ENCODE measurements around the gene HTR7. TPM values are rescaled to one million over a fixed set of nuclear protein-coding genes. Genes with fewer than 3 reads are reported as not detected.

The HTR7 gene
- total and polyA plus RNA-seq, 4 donors = 1.3 to 3.1 (median 2.3) TPM

GRCh38 chr10:90804354-90804753, 53.5 kb downstream of the HTR7 start:
- no peak for ATAC-seq (ENCODE audit: low FRiP score)
- Histone ChIP-seq H3K27ac (ENCODE audit: low read depth in 1 of 2, low read length in 2 of 2) (no peak overlapping the region), H3K36me3 (ENCODE audit: control insufficient read depth in 1 of 2, insufficient read depth in 2 of 2, low read length in 1 of 2) (no peaks in the 10 kb centered on the region), H3K4me1 (ENCODE audit: control insufficient read depth in 1 of 2, insufficient read depth in 2 of 2, low read length in 2 of 2) (no peaks in the 10 kb centered on the region), H3K4me3 (ENCODE audit: low read length in 2 of 2) (no peak overlapping the region), H3K27me3 (ENCODE audit: control insufficient read depth in 1 of 2, insufficient read depth in 2 of 2, low read length in 1 of 2) (no peaks in the 10 kb centered on the region), H3K9me3 (ENCODE audit: control insufficient read depth, low read length) (peaks cover 3% of the 10 kb centered on the region)
- intact Hi-C loops (cut with DNase I) = no loop called here
- 73 to 82% methylated on average over 3 of the region's 3 CpGs for WGBS, 2 donors
- no peak for DNase-seq

- no peak for DNase-seq
- Histone ChIP-seq H3K27me3 (ENCODE audit: control insufficient read depth in 1 of 2, insufficient read depth in 2 of 2, low read length in 1 of 2) (no peaks in the 10 kb centered on the region), H3K36me3 (ENCODE audit: control insufficient read depth in 1 of 2, insufficient read depth in 2 of 2, low read length in 1 of 2) (no peaks in the 10 kb centered on the region), H3K4me3 (ENCODE audit: low read length in 2 of 2) (no peak overlapping the region), H3K27ac (ENCODE audit: low read depth in 1 of 2, low read length in 2 of 2) (no peak overlapping the region), H3K9me3 (ENCODE audit: control insufficient read depth, low read length) (peaks cover 3% of the 10 kb centered on the region), H3K4me1 (ENCODE audit: control insufficient read depth in 1 of 2, insufficient read depth in 2 of 2, low read length in 2 of 2) (no peaks in the 10 kb centered on the region)
- intact Hi-C loops (cut with DNase I) = no loop called here
- 90 to 92% methylated on average over 1 of the region's 1 CpG for WGBS, 2 donors
- no peak for ATAC-seq (ENCODE audit: low FRiP score)
Observed at GRCh38 chr10:90801608-90802007, 56.2 kb downstream of the HTR7 start.

GRCh38 chr10:90800232-90800796, 57.5 kb downstream of the HTR7 start:
- 76 to 78% methylated on average over 5 of the region's 5 CpGs for WGBS, 2 donors
- no peak for ATAC-seq (ENCODE audit: low FRiP score)
- Histone ChIP-seq H3K27me3 (ENCODE audit: control insufficient read depth in 1 of 2, insufficient read depth in 2 of 2, low read length in 1 of 2) (no peaks in the 10 kb centered on the region), H3K36me3 (ENCODE audit: control insufficient read depth in 1 of 2, insufficient read depth in 2 of 2, low read length in 1 of 2) (no peaks in the 10 kb centered on the region), H3K4me3 (ENCODE audit: low read length in 2 of 2) (no peak overlapping the region), H3K4me1 (ENCODE audit: control insufficient read depth in 1 of 2, insufficient read depth in 2 of 2, low read length in 2 of 2) (no peaks in the 10 kb centered on the region), H3K27ac (ENCODE audit: low read depth in 1 of 2, low read length in 2 of 2) (no peak overlapping the region), H3K9me3 (ENCODE audit: control insufficient read depth, low read length) (peaks cover 3% of the 10 kb centered on the region)
- intact Hi-C loops (cut with DNase I) = no loop called here
- no peak for DNase-seq

- H3K4me3 ChIP-seq (ENCODE audit: low read length in 2 of 2) = no peak overlapping the region
- H3K36me3 ChIP-seq (ENCODE audit: control insufficient read depth in 1 of 2, insufficient read depth in 2 of 2, low read length in 1 of 2) = no peaks in the 10 kb centered on the region
- DNase-seq (no peak), ATAC-seq (ENCODE audit: low FRiP score) (no peak)
- no peak overlapping the region for H3K27ac ChIP-seq (ENCODE audit: low read depth in 1 of 2, low read length in 2 of 2)
- no peaks in the 10 kb centered on the region for H3K27me3 ChIP-seq (ENCODE audit: control insufficient read depth in 1 of 2, insufficient read depth in 2 of 2, low read length in 1 of 2)
- 96 to 97% methylated on average over 3 of the region's 3 CpGs for WGBS, 2 donors
- H3K4me1 ChIP-seq (ENCODE audit: control insufficient read depth in 1 of 2, insufficient read depth in 2 of 2, low read length in 2 of 2) = no peaks in the 10 kb centered on the region
- intact Hi-C loops (cut with DNase I) = no loop called here
- peaks cover 3% of the 10 kb centered on the region for H3K9me3 ChIP-seq (ENCODE audit: control insufficient read depth, low read length)
Observed at GRCh38 chr10:90799172-90799571, 58.7 kb downstream of the HTR7 start.

GRCh38 chr10:90798482-90798881, 59.4 kb downstream of the HTR7 start:
- Histone ChIP-seq H3K4me3 (ENCODE audit: low read length in 2 of 2) (no peak overlapping the region), H3K36me3 (ENCODE audit: control insufficient read depth in 1 of 2, insufficient read depth in 2 of 2, low read length in 1 of 2) (no peaks in the 10 kb centered on the region), H3K9me3 (ENCODE audit: control insufficient read depth, low read length) (no peaks in the 10 kb centered on the region), H3K27me3 (ENCODE audit: control insufficient read depth in 1 of 2, insufficient read depth in 2 of 2, low read length in 1 of 2) (no peaks in the 10 kb centered on the region), H3K27ac (ENCODE audit: low read depth in 1 of 2, low read length in 2 of 2) (no peak overlapping the region), H3K4me1 (ENCODE audit: control insufficient read depth in 1 of 2, insufficient read depth in 2 of 2, low read length in 2 of 2) (no peaks in the 10 kb centered on the region)
- ATAC-seq (ENCODE audit: low FRiP score) (no peak), DNase-seq (no peak)
- intact Hi-C loops (cut with DNase I) = no loop called here

- DNase-seq = no peak
- Histone ChIP-seq H3K4me3 (ENCODE audit: low read length in 2 of 2) (no peak overlapping the region), H3K36me3 (ENCODE audit: control insufficient read depth in 1 of 2, insufficient read depth in 2 of 2, low read length in 1 of 2) (no peaks in the 10 kb centered on the region), H3K27ac (ENCODE audit: low read depth in 1 of 2, low read length in 2 of 2) (no peak overlapping the region), H3K4me1 (ENCODE audit: control insufficient read depth in 1 of 2, insufficient read depth in 2 of 2, low read length in 2 of 2) (no peaks in the 10 kb centered on the region), H3K27me3 (ENCODE audit: control insufficient read depth in 1 of 2, insufficient read depth in 2 of 2, low read length in 1 of 2) (no peaks in the 10 kb centered on the region), H3K9me3 (ENCODE audit: control insufficient read depth, low read length) (no peaks in the 10 kb centered on the region)
- 91% methylated on average over 2 of the region's 2 CpGs for WGBS, 2 donors
- ATAC-seq (ENCODE audit: low FRiP score) = no peak
- intact Hi-C loops (cut with DNase I) = no loop called here
Observed at GRCh38 chr10:90790422-90790821, 67.4 kb downstream of the HTR7 start.

- 61 to 65% methylated on average over 3 of the region's 3 CpGs for WGBS, 2 donors
- Histone ChIP-seq H3K27me3 (ENCODE audit: control insufficient read depth in 1 of 2, insufficient read depth in 2 of 2, low read length in 1 of 2) (no peaks in the 10 kb centered on the region), H3K36me3 (ENCODE audit: control insufficient read depth in 1 of 2, insufficient read depth in 2 of 2, low read length in 1 of 2) (no peaks in the 10 kb centered on the region), H3K9me3 (ENCODE audit: control insufficient read depth, low read length) (no peaks in the 10 kb centered on the region), H3K4me1 (ENCODE audit: control insufficient read depth in 1 of 2, insufficient read depth in 2 of 2, low read length in 2 of 2) (no peaks in the 10 kb centered on the region), H3K4me3 (ENCODE audit: low read length in 2 of 2) (no peak overlapping the region), H3K27ac (ENCODE audit: low read depth in 1 of 2, low read length in 2 of 2) (no peak overlapping the region)
- ATAC-seq (ENCODE audit: low FRiP score) (no peak), DNase-seq (no peak)
- intact Hi-C loops (cut with DNase I) = loop anchor here (5.0 to 10.0 kb wide), 2 partner anchors 504 to 997 kb away; no protein-coding TSS in a partner anchor
Observed at GRCh38 chr10:90788968-90789367, 68.9 kb downstream of the HTR7 start.

GRCh38 chr10:90788199-90788491, 69.7 kb downstream of the HTR7 start:
- H3K27ac ChIP-seq (ENCODE audit: low read depth in 1 of 2, low read length in 2 of 2) = no peak overlapping the region
- WGBS, 2 donors = 45 to 50% methylated on average over 3 of the region's 3 CpGs
- H3K9me3 ChIP-seq (ENCODE audit: control insufficient read depth, low read length) = no peaks in the 10 kb centered on the region
- intact Hi-C loops (cut with DNase I) = loop anchor here (5.0 to 10.0 kb wide), 2 partner anchors 503 to 996 kb away; no protein-coding TSS in a partner anchor
- no peaks in the 10 kb centered on the region for H3K36me3 ChIP-seq (ENCODE audit: control insufficient read depth in 1 of 2, insufficient read depth in 2 of 2, low read length in 1 of 2)
- DNase-seq (no peak), ATAC-seq (ENCODE audit: low FRiP score) (no peak)
- H3K4me3 ChIP-seq (ENCODE audit: low read length in 2 of 2) = no peak overlapping the region
- no peaks in the 10 kb centered on the region for H3K4me1 ChIP-seq (ENCODE audit: control insufficient read depth in 1 of 2, insufficient read depth in 2 of 2, low read length in 2 of 2)
- no peaks in the 10 kb centered on the region for H3K27me3 ChIP-seq (ENCODE audit: control insufficient read depth in 1 of 2, insufficient read depth in 2 of 2, low read length in 1 of 2)

- intact Hi-C loops (cut with DNase I) = loop anchor here (5.0 to 10.0 kb wide), 2 partner anchors 503 to 995 kb away; no protein-coding TSS in a partner anchor
- Histone ChIP-seq H3K36me3 (ENCODE audit: control insufficient read depth in 1 of 2, insufficient read depth in 2 of 2, low read length in 1 of 2) (no peaks in the 10 kb centered on the region), H3K27me3 (ENCODE audit: control insufficient read depth in 1 of 2, insufficient read depth in 2 of 2, low read length in 1 of 2) (no peaks in the 10 kb centered on the region), H3K9me3 (ENCODE audit: control insufficient read depth, low read length) (no peaks in the 10 kb centered on the region), H3K4me1 (ENCODE audit: control insufficient read depth in 1 of 2, insufficient read depth in 2 of 2, low read length in 2 of 2) (no peaks in the 10 kb centered on the region), H3K27ac (ENCODE audit: low read depth in 1 of 2, low read length in 2 of 2) (no peak overlapping the region), H3K4me3 (ENCODE audit: low read length in 2 of 2) (no peak overlapping the region)
- no peak for DNase-seq
- WGBS, 2 donors = 65% methylated on average over 9 of the region's 9 CpGs
- no peak for ATAC-seq (ENCODE audit: low FRiP score)
Observed at GRCh38 chr10:90787393-90788198, 70.2 kb downstream of the HTR7 start.

All from aorta (tissue), 5 donors.